Right atrium auricular region (tissue), 2 donors: ENCODE results near the gene SLC25A1. TPM values are rescaled to one million over a fixed set of nuclear protein-coding genes. Genes with fewer than 3 reads are reported as not detected.
"Not testable (repeated sequence)": the region's sequence is repeated elsewhere in the genome, so short reads cannot be mapped to it uniquely, and the experiment has no call there.

Experiments
- DNase-seq: peaks from one replicate; pipeline ENCODE4 v3.0.0-alpha.2; 2019; ENCODE audit warnings: low spot score
- H3K27ac ChIP-seq, 2 donors: fragments of 200-600 bp; sonication (generic); 1 replicate in 1 of 2; 2 replicates in 1 of 2; pipeline ENCODE4 v1.5.1; 2016 to 2019
- H3K27me3 ChIP-seq, 2 donors: fragments of 200-600 bp; sonication (generic); one replicate each; pipeline versions ENCODE4 v1.5.1 to v1.6.0; 2017 to 2019
- H3K36me3 ChIP-seq: fragments of 200-600 bp; sonication (generic); one replicate; pipeline ENCODE4 v1.5.1; 2016
- H3K4me1 ChIP-seq, 2 donors: fragments of 200-600 bp; sonication (generic); one replicate each; pipeline versions ENCODE4 v1.5.1 to v1.6.0; 2017 to 2019
- H3K4me3 ChIP-seq, 2 donors: fragments of 200-600 bp; sonication (generic); 1 replicate in 1 of 2; 2 replicates in 1 of 2; pipeline ENCODE4 v1.5.1; 2017 to 2019; ENCODE audit warnings: mild to moderate bottlenecking in 1 of 2, moderate library complexity in 1 of 2
- H3K9me3 ChIP-seq, 2 donors: fragments of 200-600 bp; sonication (generic); one replicate each; pipeline ENCODE4 v1.5.1; 2019
- CTCF ChIP-seq, 2 donors: fragments of 200-600 bp; sonication (generic); IDR thresholded peaks; one replicate each; pipeline ENCODE4 v1.5.1; 2019; ENCODE audit warnings: antibody characterized with exemption in 2 of 2
- total RNA-seq, 2 donors: library from RNA; depleted of rRNA; stranded (reverse); fragments of >200 nt; gene quantifications; one replicate each; pipeline ENCODE4 v1.1.0, GENCODE V29; 2016

The SLC25A1 gene
- total RNA-seq, 2 donors from 2014 or later = 12.7 to 27.6 TPM

- H3K4me1 ChIP-seq = peaks cover 0 to 4% of the 10 kb centered on the region in 2 donors
- H3K36me3 ChIP-seq = peaks cover 39% of the 10 kb centered on the region
- no peak for TF ChIP-seq CTCF (IDR thresholded peaks at IDR 0.05)
- no peaks in the 10 kb centered on the region for H3K27me3 ChIP-seq
- no peak overlapping the region for H3K4me3 ChIP-seq
- H3K9me3 ChIP-seq = no peaks in the 10 kb centered on the region
- H3K27ac ChIP-seq = no peak overlapping the region
- DNase-seq = no peak
Observed at GRCh38 chr22:19206287-19206686, 27.8 kb upstream of the SLC25A1 start.

- TF ChIP-seq CTCF (IDR thresholded peaks at IDR 0.05) = no peak
- no peak for DNase-seq
- no peak overlapping the region for H3K4me3 ChIP-seq
- no peaks in the 10 kb centered on the region for H3K9me3 ChIP-seq
- H3K4me1 ChIP-seq = peaks cover 0 to 4% of the 10 kb centered on the region in 2 donors
- no peak overlapping the region for H3K27ac ChIP-seq
- no peaks in the 10 kb centered on the region for H3K27me3 ChIP-seq
- peaks cover 30% of the 10 kb centered on the region for H3K36me3 ChIP-seq
Observed at GRCh38 chr22:19204640-19205039, 26.1 kb upstream of the SLC25A1 start.

- DNase-seq = no peak
- TF ChIP-seq CTCF (IDR thresholded peaks at IDR 0.05) = no peak
- Histone ChIP-seq H3K36me3 (peaks cover 30% of the 10 kb centered on the region), H3K27me3 (no peaks in the 10 kb centered on the region), H3K4me1 (peaks cover 0 to 4% of the 10 kb centered on the region in 2 donors), H3K4me3 (no peak overlapping the region), H3K27ac (no peak overlapping the region), H3K9me3 (no peaks in the 10 kb centered on the region)
Observed at GRCh38 chr22:19203834-19204233, 25.3 kb upstream of the SLC25A1 start.

GRCh38 chr22:19202799-19203186 lies 24.3 kb upstream of the SLC25A1 start:
- DNase-seq, H3K4me3 ChIP-seq, H3K4me1 ChIP-seq, H3K27ac ChIP-seq, H3K27me3 ChIP-seq, H3K9me3 ChIP-seq: not testable (repeated sequence)
- H3K36me3 ChIP-seq = peaks cover 21% of the 10 kb centered on the region

- Histone ChIP-seq H3K27me3 (no peaks in the 10 kb centered on the region), H3K9me3 (no peaks in the 10 kb centered on the region), H3K4me1 (peaks cover 0 to 4% of the 10 kb centered on the region in 2 donors), H3K27ac (no peak overlapping the region), H3K36me3 (peaks cover 15% of the 10 kb centered on the region), H3K4me3 (no peak overlapping the region)
- no peak for TF ChIP-seq CTCF (IDR thresholded peaks at IDR 0.05)
- DNase-seq = no peak
Observed at GRCh38 chr22:19201869-19202798, 23.6 kb upstream of the SLC25A1 start.

GRCh38 chr22:19201130-19201868 lies 22.8 kb upstream of the SLC25A1 start:
- peaks cover 11% of the 10 kb centered on the region for H3K36me3 ChIP-seq
- peaks cover 0 to 4% of the 10 kb centered on the region in 2 donors for H3K4me1 ChIP-seq
- no peak overlapping the region for H3K4me3 ChIP-seq
- DNase-seq = no peak
- TF ChIP-seq CTCF (IDR thresholded peaks at IDR 0.05) = no peak
- H3K9me3 ChIP-seq = no peaks in the 10 kb centered on the region
- no peaks in the 10 kb centered on the region for H3K27me3 ChIP-seq
- no peak overlapping the region for H3K27ac ChIP-seq
